Colonic mucosa (tissue), 4 donors: ENCODE data around the gene HS3ST2. TPM values are rescaled to one million over a fixed set of nuclear protein-coding genes. Genes with fewer than 3 reads are reported as not detected.

ENCODE experiments used
- DNase-seq: peaks from one replicate; pipeline ENCODE4 v3.0.0-alpha.2; 2020
- H3K27ac ChIP-seq: fragments of 200-600 bp; one replicate; pipeline ENCODE4 v1.8.0; 2021
- H3K27me3 ChIP-seq: fragments of 200-600 bp; one replicate; pipeline ENCODE4 v1.8.0; 2021
- H3K36me3 ChIP-seq: fragments of 200-600 bp; one replicate; pipeline ENCODE4 v1.8.0; 2021
- H3K4me1 ChIP-seq: fragments of 200-600 bp; one replicate; pipeline ENCODE4 v1.8.0; 2021; ENCODE audit warnings: mild to moderate bottlenecking
- H3K4me3 ChIP-seq: fragments of 200-600 bp; one replicate; pipeline ENCODE4 v1.8.0; 2021
- H3K9ac ChIP-seq, 2 donors: one replicate each; pipeline ENCODE4 v1.7.0; 2013; ENCODE audit warnings: control low read depth in 2 of 2, low read depth in 2 of 2, low read length in 2 of 2
- H3K9me3 ChIP-seq: fragments of 200-600 bp; one replicate; pipeline ENCODE4 v1.8.0; 2021
- intact Hi-C: fragments of 100-400 bp; cut with DNase I; formaldehyde crosslinking; loops from one replicate; pipeline ENCODE4 v1.14.1; 2022
- total RNA-seq, 2 donors: library from RNA; stranded (reverse); fragmentation: NEBNext Ultra II Directional in 1 of 2; extraction: Animal tissue kit (Norgen Biotek cat#: 25700) in 1 of 2; gene quantifications; one replicate each; pipeline ENCODE4 v1.2.1, GENCODE V29; 2021
- TF ChIP-seq, protein P1 (sequence below): fragments of 200-600 bp; IDR thresholded peaks from one replicate; pipeline ENCODE4 v1.8.0; 2022; ENCODE audit warnings: antibody characterized with exemption, mild to moderate bottlenecking
- donor health status: healthy.
- donor health status: DM: no; HTN: no; CAD: no.
- donor health status: DM: no; HTN: no; CAD: no.

The HS3ST2 gene
- total RNA-seq, 2 donors from 2014 or later: 0.24 to 0.47 TPM

DNA sequence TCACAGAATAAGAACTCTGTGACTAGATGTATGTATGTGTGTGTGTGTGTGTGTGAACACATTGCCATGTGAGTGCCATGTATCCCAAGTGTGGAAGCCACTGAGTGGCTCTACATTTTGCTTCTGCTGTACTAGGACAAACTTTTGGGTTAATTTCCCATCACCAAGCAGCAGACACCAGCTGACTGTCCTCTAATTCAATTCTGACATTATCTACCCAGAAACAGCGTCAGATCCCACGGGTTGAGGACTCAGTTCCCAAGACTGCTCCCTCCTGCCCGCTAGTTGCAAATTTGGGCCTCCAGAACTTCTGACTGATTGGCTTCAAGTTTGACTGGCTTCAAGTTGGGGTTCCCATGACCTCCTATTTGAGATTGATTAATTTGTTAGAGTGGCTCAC is 29.2 kb downstream of the HS3ST2 start:
- DNase-seq: no peak
- TF ChIP-seq, protein P1, sequence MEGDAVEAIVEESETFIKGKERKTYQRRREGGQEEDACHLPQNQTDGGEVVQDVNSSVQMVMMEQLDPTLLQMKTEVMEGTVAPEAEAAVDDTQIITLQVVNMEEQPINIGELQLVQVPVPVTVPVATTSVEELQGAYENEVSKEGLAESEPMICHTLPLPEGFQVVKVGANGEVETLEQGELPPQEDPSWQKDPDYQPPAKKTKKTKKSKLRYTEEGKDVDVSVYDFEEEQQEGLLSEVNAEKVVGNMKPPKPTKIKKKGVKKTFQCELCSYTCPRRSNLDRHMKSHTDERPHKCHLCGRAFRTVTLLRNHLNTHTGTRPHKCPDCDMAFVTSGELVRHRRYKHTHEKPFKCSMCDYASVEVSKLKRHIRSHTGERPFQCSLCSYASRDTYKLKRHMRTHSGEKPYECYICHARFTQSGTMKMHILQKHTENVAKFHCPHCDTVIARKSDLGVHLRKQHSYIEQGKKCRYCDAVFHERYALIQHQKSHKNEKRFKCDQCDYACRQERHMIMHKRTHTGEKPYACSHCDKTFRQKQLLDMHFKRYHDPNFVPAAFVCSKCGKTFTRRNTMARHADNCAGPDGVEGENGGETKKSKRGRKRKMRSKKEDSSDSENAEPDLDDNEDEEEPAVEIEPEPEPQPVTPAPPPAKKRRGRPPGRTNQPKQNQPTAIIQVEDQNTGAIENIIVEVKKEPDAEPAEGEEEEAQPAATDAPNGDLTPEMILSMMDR: no peak
- no peaks in the 10 kb centered on the region for H3K9me3 ChIP-seq
- H3K36me3 ChIP-seq: no peaks in the 10 kb centered on the region
- H3K4me1 ChIP-seq: no peaks in the 10 kb centered on the region
- no peak overlapping the region for H3K4me3 ChIP-seq
- no peaks in the 10 kb centered on the region for H3K27me3 ChIP-seq
- no peak overlapping the region for H3K27ac ChIP-seq
- intact Hi-C loops: no loop called here
- H3K9ac ChIP-seq: no peak overlapping the region

DNA sequence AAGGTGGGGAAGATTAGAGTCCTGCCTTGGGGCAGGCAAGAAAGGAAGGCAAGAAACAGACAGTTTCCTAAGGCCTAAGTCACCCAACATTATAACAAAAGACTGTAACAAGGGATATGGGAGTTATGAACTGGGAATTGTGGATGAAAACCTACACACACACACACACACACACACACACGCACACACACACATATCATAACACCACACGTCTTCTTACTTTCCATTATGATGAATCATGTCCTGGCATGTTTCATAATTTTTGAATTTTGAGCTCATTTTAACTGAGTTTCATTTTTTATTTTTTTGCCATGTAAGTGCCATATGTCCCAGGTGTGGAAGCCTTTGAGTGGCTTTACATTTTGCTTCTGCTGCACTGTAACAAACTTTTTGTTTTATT is 29.9 kb downstream of the HS3ST2 start:
- Histone ChIP-seq H3K36me3 (no peaks in the 10 kb centered on the region), H3K27ac (no peak overlapping the region), H3K9ac (no peak overlapping the region), H3K9me3 (no peaks in the 10 kb centered on the region), H3K4me1 (no peaks in the 10 kb centered on the region), H3K4me3 (no peak overlapping the region), H3K27me3 (no peaks in the 10 kb centered on the region)
- TF ChIP-seq, protein P1: no peak
- no peak for DNase-seq
- intact Hi-C loops: no loop called here

DNA sequence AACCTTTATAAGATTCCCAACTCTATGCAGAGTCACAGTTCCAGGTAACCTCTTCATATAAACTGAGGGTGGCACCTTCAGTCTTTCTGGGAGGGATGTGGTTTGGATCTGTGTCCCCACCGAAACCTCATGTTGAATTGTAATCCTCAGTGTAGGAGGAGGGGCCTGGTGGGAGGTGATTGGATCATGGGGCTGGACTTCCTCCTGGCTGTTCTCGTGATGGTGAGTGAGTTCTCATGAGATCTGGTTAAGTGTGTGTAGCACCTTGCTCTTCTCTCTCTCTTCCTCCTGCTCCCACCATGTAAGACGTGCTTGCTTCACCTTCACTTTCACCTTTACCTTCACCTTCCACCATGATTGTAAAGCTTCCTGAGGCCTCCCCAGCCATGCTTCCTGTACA is 30.5 kb downstream of the HS3ST2 start:
- intact Hi-C loops: no loop called here
- H3K9ac ChIP-seq: no peak overlapping the region

DNA sequence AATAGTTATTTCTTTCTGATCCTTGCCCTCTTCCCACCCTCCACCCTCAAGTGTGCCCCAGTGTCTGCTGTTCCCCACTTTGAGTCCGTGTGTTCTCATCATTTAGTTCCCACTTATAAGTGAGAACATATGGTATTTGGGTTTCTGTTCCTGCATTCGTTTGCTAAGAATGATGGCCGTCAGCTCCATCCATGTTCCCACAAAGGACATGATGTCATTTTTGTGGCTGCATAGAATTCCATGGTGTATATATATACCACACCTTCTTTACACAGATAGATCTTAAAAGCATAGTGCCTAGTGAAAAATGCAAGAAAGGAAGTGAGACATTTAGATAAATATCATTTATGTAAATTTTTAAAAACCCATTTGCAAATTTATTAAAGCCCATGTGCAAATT is 33.1 kb downstream of the HS3ST2 start:
- H3K4me1 ChIP-seq: no peaks in the 10 kb centered on the region
- H3K9me3 ChIP-seq: no peaks in the 10 kb centered on the region
- no peaks in the 10 kb centered on the region for H3K36me3 ChIP-seq
- TF ChIP-seq, protein P1: no peak
- no peak overlapping the region for H3K9ac ChIP-seq
- intact Hi-C loops: no loop called here
- DNase-seq: no peak
- no peak overlapping the region for H3K4me3 ChIP-seq
- no peak overlapping the region for H3K27ac ChIP-seq
- no peaks in the 10 kb centered on the region for H3K27me3 ChIP-seq

More for the DNA sequence above, 30.5 kb downstream of the HS3ST2 start:
- no peak for DNase-seq
- H3K27ac ChIP-seq: no peak overlapping the region
- H3K4me1 ChIP-seq: no peaks in the 10 kb centered on the region
- H3K27me3 ChIP-seq: no peaks in the 10 kb centered on the region
- H3K4me3 ChIP-seq: no peak overlapping the region
- H3K36me3 ChIP-seq: no peaks in the 10 kb centered on the region
- H3K9me3 ChIP-seq: no peaks in the 10 kb centered on the region
- TF ChIP-seq, protein P1: no peak

DNA sequence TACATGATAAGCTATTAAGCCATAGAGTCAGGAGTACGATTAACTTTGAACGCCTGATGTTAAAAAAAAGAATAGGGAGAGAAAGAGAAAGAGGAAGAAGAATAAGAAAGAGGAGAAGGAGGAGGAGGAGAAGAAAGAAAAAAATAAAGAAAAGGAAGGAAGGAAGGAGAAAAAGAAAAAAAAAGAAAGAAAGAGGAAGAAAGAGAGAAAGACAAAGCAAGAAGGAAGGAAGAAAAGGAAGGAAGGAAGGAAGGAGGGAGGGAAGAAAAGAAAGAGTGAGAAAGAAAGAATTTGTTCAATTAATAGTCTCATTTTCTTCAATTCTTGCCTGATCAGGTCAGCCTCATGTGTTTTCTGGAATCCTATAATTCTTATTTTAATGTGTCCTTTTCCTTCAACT is 33.7 kb downstream of the HS3ST2 start:
- TF ChIP-seq, protein P1: no peak
- Histone ChIP-seq H3K27me3 (no peaks in the 10 kb centered on the region), H3K27ac (no peak overlapping the region), H3K4me1 (no peaks in the 10 kb centered on the region), H3K4me3 (no peak overlapping the region), H3K9ac (no peak overlapping the region), H3K9me3 (no peaks in the 10 kb centered on the region), H3K36me3 (no peaks in the 10 kb centered on the region)
- no peak for DNase-seq
- intact Hi-C loops: no loop called here

DNA sequence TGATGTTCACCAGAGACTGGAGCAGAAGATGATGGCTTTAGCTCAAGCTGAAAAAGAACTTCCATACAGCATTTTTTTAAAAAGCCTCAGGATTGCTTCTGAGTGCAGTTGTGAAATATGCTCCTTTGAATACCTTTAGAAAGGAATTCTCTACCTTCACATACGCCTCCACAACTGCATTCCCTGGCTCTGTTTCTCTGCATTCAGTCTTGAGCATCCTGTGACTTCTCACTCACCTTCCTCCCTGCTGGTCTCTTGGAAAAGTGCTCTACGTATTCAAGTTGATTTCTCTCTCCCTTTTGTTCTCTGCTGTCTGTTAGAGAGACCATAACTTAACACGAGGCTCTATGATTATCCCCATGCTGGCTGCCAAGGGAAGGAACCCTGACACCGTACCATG is 34.5 kb downstream of the HS3ST2 start:
- TF ChIP-seq, protein P1: no peak
- intact Hi-C loops: no loop called here
- no peaks in the 10 kb centered on the region for H3K9me3 ChIP-seq
- H3K4me1 ChIP-seq: no peaks in the 10 kb centered on the region
- H3K36me3 ChIP-seq: no peaks in the 10 kb centered on the region
- H3K27ac ChIP-seq: no peak overlapping the region
- no peak for DNase-seq
- no peak overlapping the region for H3K4me3 ChIP-seq
- H3K9ac ChIP-seq: no peak overlapping the region
- H3K27me3 ChIP-seq: no peaks in the 10 kb centered on the region
